ENCODE results near the gene ARL15. TPM values are rescaled to one million over a fixed set of nuclear protein-coding genes. Genes with fewer than 3 reads are reported as not detected.

ARL15 gene
- total and polyA plus RNA-seq, 2 of the 8 experiments (the other 6 are each of a cell fraction or from before 2014, with no cell fraction given) = 9.9 to 21.2 TPM

- TF ChIP-seq JUND (IDR thresholded peaks at IDR 0.05; ENCODE audit: low read length) (no peak), SIX5 (IDR thresholded peaks at IDR 0.05; ENCODE audit: low read depth, low read length) (no peak), CBX5 (IDR thresholded peaks at IDR 0.05; ENCODE audit: low read depth, low read length) (no peak), EZH2 (IDR thresholded peaks at IDR 0.05; ENCODE audit: low read depth, low read length, severe bottlenecking) (no peak), KDM1A (IDR thresholded peaks at IDR 0.05; ENCODE audit: borderline replicate concordance, low read length) (no peak), HDAC2 (IDR thresholded peaks at IDR 0.05; ENCODE audit: borderline replicate concordance in 1 of 2, low read depth in 2 of 2, low read length in 2 of 2) (no peak), GTF2F1 (IDR thresholded peaks at IDR 0.05; ENCODE audit: borderline replicate concordance, low read depth, low read length) (no peak), CEBPB (IDR thresholded peaks at IDR 0.05; ENCODE audit: low read depth, low read length) (no peak)
Measured at GRCh38 chr5:53907827-53908226, 402.5 kb downstream of the ARL15 start (continued).

All from H1 (cell line).